Testis (tissue), 3 donors: ENCODE results near the gene TNS3. TPM values are rescaled to one million over a fixed set of nuclear protein-coding genes. Genes with fewer than 3 reads are reported as not detected.

Experiments used
- DNase-seq: peaks from one replicate; pipeline ENCODE4 v3.0.0-alpha.2; 2019
- H3K27ac ChIP-seq, 2 donors: fragments of 200-600 bp; sonication (generic); one replicate each; pipeline ENCODE4 v1.5.1; 2019
- H3K27me3 ChIP-seq: fragments of 200-600 bp; sonication (generic); one replicate; pipeline ENCODE4 v1.5.1; 2019
- H3K36me3 ChIP-seq: fragments of 200-600 bp; sonication (generic); one replicate; pipeline ENCODE4 v1.5.1; 2017; ENCODE audit warnings: low read depth; ENCODE audit errors: missing control alignments
- H3K4me1 ChIP-seq: fragments of 200-600 bp; sonication (generic); one replicate; pipeline ENCODE4 v1.5.1; 2019
- H3K4me3 ChIP-seq, 2 donors: fragments of 200-600 bp; sonication (generic); one replicate each; pipeline ENCODE4 v1.5.1; 2017 to 2019
- H3K9me3 ChIP-seq: fragments of 200-600 bp; sonication (generic); one replicate; pipeline ENCODE4 v1.5.1; 2017
- CTCF ChIP-seq, 3 experiments: fragments of 450-650 bp in 2 of 3; fragments of 200-600 bp in 1 of 3; sonication (generic) in 1 of 3; IDR thresholded peaks; one replicate each; pipeline ENCODE4 v1.5.1; 2016 to 2019; ENCODE audit warnings: antibody characterized with exemption in 3 of 3, mild to moderate bottlenecking in 2 of 3, moderate library complexity in 1 of 3
- POLR2A ChIP-seq: fragments of 450-650 bp; IDR thresholded peaks from one replicate; pipeline ENCODE4 v1.6.1; 2017; ENCODE audit warnings: antibody characterized with exemption, mild to moderate bottlenecking, moderate library complexity
- WGBS, 2 donors: methylation state at CpG; one replicate each; pipeline ENCODE4 v1.1.5; 2018; 5-methylcytosine and 5-hydroxymethylcytosine counted together
- intact Hi-C: fragments of 100-400 bp; cut with DNase I; formaldehyde crosslinking; loops from one replicate; pipeline ENCODE4 v1.15.1; 2023; ENCODE audit warnings: low total_unique reads
- polyA plus RNA-seq: library from polyadenylated mRNA; stranded (reverse); fragments of 350-450 nt; fragmentation: Illumina TruSeq; extraction: RNeasy Lipid Tissue Mini Kit (QIAGEN cat#74804); gene quantifications from one replicate; pipeline ENCODE4 v1.2.3, GENCODE V29; 2014; ENCODE audit warnings: low read depth, low replicate concordance; ENCODE audit not compliant: insufficient read depth
- total RNA-seq, 2 donors: library from RNA; depleted of rRNA; stranded (reverse); fragments of >200 nt; gene quantifications; one replicate each; pipeline ENCODE4 v1.2.3, GENCODE V29; 2016

The TNS3 gene
- total and polyA plus RNA-seq, 3 donors from 2014 or later = 28.5 to 93.5 (median 60.0) TPM

GRCh38 chr7:47303695-47304453 is 278.0 kb downstream of the TNS3 start:
- Histone ChIP-seq H3K4me3 (no peak overlapping the region), H3K27ac (no peak overlapping the region), H3K4me1 (no peaks in the 10 kb centered on the region), H3K9me3 (no peaks in the 10 kb centered on the region), H3K27me3 (no peaks in the 10 kb centered on the region), H3K36me3 (no peaks in the 10 kb centered on the region)
- no peak for TF ChIP-seq CTCF (IDR thresholded peaks at IDR 0.05)
- no peak for TF ChIP-seq POLR2A
- intact Hi-C loops = no loop called here
- WGBS, 2 donors = 86 to 89% methylated on average over 22 of the region's 22 CpGs
- DNase-seq = no peak

- no peaks in the 10 kb centered on the region for H3K27me3 ChIP-seq
- no peaks in the 10 kb centered on the region for H3K4me1 ChIP-seq
- TF ChIP-seq POLR2A = no peak
- no peak for TF ChIP-seq CTCF (IDR thresholded peaks at IDR 0.05)
- no peak overlapping the region for H3K4me3 ChIP-seq
- no peaks in the 10 kb centered on the region for H3K36me3 ChIP-seq
- intact Hi-C loops = no loop called here
- no peak overlapping the region for H3K27ac ChIP-seq
- WGBS, 2 donors = 75 to 83% methylated on average over 14 to 30 of the region's 30 CpGs
- H3K9me3 ChIP-seq = no peaks in the 10 kb centered on the region
- DNase-seq = no peak
These were observed 278.8 kb downstream of the TNS3 start for GRCh38 chr7:47303014-47303694.

- WGBS, 2 donors = 64 to 73% methylated on average over 3 of the region's 3 CpGs
- H3K4me3 ChIP-seq = no peak overlapping the region
- TF ChIP-seq CTCF (IDR thresholded peaks at IDR 0.05) (no peak), POLR2A (no peak)
- DNase-seq = no peak
- H3K27me3 ChIP-seq = no peaks in the 10 kb centered on the region
- H3K36me3 ChIP-seq = no peaks in the 10 kb centered on the region
- no peaks in the 10 kb centered on the region for H3K9me3 ChIP-seq
- intact Hi-C loops = no loop called here
- H3K27ac ChIP-seq = no peak overlapping the region
- H3K4me1 ChIP-seq = no peaks in the 10 kb centered on the region
These were observed 279.4 kb downstream of the TNS3 start for GRCh38 chr7:47302560-47302959.

- DNase-seq = no peak
- Histone ChIP-seq H3K4me3 (no peak overlapping the region), H3K9me3 (no peaks in the 10 kb centered on the region), H3K27me3 (no peaks in the 10 kb centered on the region), H3K27ac (no peak overlapping the region), H3K36me3 (no peaks in the 10 kb centered on the region), H3K4me1 (no peaks in the 10 kb centered on the region)
- intact Hi-C loops = no loop called here
- no peak for TF ChIP-seq POLR2A
- 89 to 92% methylated on average over 10 of the region's 10 CpGs for WGBS, 2 donors
These were observed 280.1 kb downstream of the TNS3 start for GRCh38 chr7:47301657-47302295.

- Histone ChIP-seq H3K36me3 (no peaks in the 10 kb centered on the region), H3K4me3 (no peak overlapping the region), H3K27ac (no peak overlapping the region), H3K4me1 (no peaks in the 10 kb centered on the region), H3K27me3 (no peaks in the 10 kb centered on the region), H3K9me3 (no peaks in the 10 kb centered on the region)
- intact Hi-C loops = no loop called here
- no peak for DNase-seq
- 87 to 89% methylated on average over 6 of the region's 6 CpGs for WGBS, 2 donors
- TF ChIP-seq CTCF (IDR thresholded peaks at IDR 0.05) = no peak
- TF ChIP-seq POLR2A = no peak
These were observed 280.8 kb downstream of the TNS3 start for GRCh38 chr7:47301105-47301477.
